Right forelimb (tissue), 1 donor: ENCODE results near the gene SHROOM4.

ENCODE experiments used
- DNase-seq: peaks from one replicate; pipeline ENCODE4 v3.0.0-alpha.2; 2018

Gene SHROOM4

DNA sequence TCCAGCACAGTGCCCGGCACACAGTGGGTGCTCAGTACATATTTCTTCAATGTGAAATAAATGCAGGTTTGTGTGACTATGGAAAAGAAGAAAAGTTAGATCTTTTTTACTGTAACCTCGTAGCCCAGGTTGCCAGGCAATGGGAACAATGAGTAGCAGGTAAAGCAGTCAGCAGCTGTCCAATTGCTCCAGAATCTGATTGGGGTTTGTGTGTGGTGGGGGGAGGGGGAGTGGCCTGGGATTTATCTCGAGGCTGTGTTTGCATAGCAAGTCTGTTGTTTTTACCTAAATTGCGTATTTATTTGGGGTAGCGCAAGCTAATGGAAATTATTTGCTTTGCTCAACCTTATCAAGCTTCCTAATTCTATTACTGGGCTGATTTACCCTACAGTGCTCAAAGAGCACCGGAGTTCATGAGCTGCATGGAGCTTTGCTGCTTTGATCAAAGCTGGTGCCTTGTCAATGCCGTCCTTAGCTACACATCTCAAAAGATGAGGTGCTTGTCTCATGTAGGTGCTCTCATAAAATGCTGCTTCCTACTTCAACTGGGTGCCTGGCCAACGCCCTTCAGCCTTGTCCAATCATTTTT lies 198.3 kb downstream of the SHROOM4 start:
- DNase-seq: no peak

DNA sequence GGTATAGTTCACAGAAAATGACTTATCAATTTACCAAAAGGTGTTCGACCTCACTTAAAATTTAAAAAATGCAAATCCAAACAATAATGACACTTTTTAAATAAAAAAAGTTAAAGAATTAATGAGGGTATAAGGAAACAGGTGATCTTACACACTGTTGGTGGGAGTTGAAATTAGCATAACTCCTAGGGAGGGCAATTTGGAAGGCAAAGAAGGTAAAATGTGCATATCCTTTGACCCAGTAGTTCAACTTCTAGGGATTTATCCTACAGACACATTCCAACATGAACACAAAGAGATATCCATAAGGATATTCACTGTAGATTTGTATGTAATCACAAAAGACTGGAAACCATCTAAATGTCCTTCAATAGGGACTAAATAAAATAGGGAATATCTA lies 199.5 kb downstream of the SHROOM4 start:
- DNase-seq: no peak

DNA sequence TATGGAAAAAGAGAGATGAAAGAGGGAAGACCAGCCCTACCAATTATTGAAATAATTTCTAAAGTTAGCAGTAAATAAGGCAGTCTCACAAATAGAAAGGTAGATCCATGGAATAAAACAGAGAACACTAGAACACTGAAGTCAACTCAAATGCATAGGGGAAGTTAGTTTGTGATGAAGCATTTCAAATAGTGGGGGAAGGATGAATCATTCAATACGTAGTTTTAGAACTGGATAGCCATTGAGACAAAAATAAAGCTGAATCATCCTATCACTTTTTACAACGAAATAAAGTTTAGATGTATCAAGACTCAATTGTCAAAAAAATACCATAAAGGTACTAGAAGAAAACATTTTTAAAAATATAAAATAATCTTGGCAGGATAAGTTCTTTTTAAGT lies 200.1 kb downstream of the SHROOM4 start:
- DNase-seq: no peak

DNA sequence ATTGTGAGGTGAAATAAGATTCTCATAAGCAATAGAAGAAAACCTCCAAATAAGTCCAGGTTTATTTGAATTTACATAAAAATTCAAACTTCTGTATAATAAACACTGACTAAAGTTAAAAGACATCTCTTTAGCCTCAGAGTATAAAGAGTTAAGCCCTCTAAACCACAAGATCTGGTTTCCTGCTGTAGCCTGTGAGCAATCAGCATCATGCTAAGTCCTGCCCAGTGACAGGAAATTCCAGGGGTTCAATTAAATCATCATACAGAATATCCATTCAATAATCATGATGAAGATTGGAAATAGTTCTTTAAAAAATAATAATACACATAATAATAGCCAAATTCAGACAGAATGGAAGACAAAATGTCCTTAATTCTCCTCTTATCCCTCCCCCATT lies 204.2 kb downstream of the SHROOM4 start:
- DNase-seq: no peak

DNA sequence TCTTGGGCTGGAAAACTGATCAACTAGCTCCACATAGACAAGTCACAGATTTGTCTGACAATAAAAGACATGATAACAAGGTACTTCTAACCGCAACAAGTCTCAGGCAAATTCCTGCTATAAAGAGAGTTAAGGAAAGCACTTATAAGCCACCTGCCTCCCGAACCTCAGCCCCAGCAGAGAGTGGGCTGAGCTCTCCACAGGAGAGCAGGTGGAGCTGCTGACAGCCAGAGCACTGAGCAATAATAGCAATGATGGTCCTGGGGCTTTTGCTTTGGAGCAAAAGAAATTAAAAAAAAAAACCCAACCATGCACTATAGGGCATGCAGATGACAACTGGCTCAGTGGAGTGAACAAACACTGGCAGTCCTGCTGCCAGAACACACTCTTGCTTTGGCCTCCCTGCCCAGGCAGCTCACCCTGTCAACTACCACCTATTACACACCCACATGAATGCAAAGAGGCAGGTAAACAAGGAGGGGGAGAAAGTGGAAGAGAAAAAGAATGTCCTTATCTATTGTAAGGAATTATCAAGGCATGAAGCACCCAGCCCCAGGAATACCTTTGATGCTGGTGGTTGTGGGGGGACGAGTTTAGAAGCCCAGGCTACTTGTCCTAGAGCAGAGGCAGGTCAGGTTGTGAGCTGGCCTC lies 207.6 kb downstream of the SHROOM4 start:
- no peak for DNase-seq

DNA sequence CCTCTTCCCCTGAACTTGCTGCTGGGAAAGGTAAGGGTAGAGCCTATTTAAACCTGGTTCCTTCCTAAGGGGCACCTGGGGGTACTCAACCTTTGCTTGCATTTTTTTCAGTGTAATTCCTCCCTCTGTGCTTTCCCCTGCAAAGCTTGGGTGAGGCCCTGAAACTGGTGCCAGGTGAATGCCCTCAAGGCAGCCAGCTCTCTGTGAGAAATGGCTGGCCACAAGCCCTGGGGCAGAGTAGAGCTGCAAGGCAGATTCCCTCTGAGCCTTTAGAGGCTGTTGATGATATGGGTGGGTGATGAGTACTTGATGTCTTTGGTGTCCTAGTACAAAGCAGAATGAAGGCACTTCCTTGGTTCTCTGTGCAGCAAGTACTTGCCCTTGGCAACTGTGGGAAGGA lies 217.9 kb downstream of the SHROOM4 start:
- DNase-seq: no peak

DNA sequence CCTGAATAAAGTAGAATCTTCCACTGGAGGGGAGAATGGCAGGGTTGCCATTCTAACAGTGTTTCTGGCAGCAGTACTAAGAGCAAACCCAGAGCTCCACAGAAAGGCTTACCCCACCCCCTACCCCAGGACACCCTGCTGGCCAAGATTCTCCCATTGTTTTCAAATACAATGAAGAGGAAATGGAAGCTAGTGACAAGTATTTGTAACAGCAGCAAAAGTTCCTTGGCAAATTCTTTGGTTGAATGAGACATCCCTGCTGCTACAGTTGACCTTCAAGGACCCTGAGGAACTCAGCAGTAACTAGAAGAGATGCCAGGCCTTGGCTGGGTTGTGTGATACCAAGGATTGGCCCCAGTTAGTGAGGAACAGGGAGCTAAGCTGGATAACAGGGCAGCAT lies 219.2 kb downstream of the SHROOM4 start:
- no peak for DNase-seq

DNA sequence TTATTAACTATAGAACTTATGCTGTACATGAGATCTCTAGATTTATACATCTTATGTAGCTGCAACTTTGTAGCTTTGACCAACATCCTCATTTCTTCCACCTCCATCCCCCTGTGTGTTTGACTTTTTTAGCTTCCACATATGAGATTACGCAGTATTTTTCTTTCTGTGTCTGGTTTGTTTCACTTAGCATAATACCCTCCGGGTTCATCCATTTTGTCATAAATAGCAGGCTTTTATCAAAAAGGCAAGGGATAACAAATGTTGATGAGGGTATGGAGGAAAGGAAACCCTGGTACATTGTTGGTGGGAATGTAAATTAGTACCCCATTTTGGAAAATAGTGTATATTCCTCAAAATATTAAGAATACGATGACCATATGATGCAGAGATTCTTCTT lies 227.0 kb downstream of the SHROOM4 start:
- no peak for DNase-seq

DNA sequence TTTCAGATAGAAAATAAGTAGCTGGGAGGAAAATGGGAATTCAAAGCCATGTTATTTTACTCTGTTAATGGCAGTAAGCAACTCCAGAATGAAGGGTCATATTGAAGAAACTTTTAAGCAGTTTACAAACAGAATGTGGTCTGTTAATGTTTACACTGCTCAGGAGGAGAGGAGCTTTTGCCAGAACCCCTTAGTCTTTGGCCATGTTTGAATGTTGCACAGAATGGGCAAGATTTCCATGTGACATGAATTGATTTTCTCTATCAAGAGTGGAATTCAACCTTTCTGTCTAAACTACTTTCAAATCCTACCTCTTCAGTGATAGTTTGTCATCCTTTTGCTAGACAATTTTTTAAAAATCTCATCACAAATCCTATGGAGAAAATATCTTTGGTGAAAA lies 227.6 kb downstream of the SHROOM4 start:
- DNase-seq: no peak

DNA sequence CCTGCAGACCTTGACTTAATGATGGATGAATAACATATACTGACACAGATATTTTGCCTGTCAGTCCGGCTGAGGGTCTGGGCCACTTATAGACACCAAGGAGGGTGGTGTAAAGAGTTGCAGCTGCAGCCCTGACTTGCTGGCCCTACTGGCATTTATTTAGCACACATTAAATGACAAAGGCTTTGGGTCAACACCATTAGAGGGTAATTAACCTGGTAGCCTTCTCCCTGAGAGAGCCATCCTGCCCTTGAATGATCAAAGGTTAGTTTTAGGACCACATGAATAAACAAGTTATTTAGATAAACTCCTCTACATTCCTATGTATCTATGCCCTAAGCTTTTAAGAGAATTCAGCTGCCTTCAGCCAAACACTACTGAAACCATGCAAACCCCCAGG lies 232.6 kb downstream of the SHROOM4 start:
- no peak for DNase-seq

DNA sequence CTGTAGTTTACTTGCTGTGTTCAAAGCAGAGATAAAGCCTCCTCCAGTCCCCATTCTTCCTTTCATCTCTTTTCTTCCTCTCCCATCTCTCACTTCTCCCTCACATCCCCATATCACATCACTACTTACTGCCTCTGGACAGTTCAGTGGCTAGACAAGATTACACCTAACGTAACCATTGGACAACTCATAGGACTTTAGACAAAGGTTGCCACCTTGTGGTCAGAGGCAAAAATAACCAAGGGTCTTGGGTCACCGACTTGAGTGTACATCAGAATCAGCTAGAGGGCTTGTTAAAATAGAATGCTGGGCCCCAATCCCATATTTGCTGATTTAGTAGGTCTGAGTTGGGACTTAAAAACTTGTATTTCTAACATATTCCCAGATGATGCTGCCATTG lies 234.0 kb downstream of the SHROOM4 start:
- no peak for DNase-seq

DNA sequence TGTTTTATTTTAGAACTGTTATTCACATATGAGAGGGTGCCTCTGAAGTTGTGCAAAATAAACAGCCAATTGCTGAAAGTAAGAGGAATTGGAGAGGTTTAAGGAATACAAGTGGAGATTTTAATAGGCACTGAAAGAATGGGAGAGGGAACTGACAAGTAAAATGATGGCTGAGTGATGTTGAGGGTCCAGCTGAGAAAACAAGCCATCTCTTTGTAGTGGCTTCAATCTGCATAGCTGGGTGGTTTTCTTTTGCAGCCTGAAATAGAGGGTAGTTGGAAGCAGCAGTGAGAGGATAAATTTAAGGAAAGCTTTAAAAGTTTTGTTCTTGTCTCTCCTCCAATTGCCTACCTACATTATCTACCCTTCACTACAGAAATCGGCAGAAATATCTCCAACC lies 236.7 kb downstream of the SHROOM4 start:
- no peak for DNase-seq

DNA sequence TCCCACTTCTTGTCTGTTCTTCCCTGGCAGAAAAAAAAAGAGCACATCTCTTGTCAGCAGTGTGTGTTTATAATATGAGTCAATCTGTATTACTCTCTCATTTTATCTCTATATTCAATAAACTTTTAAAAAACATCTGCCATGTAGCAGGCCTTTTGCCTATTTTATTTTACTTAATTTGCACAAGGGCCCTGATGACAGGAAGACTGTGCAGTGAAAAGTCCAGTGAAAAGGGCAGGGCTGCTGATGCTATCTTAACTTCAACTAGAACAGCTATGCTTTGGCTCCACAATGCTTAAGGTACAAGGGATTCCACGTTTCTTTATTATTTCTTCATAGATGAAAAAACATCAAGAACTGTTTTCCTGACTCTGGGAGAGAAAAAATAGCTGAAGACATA lies 246.4 kb downstream of the SHROOM4 start:
- DNase-seq: no peak

DNA sequence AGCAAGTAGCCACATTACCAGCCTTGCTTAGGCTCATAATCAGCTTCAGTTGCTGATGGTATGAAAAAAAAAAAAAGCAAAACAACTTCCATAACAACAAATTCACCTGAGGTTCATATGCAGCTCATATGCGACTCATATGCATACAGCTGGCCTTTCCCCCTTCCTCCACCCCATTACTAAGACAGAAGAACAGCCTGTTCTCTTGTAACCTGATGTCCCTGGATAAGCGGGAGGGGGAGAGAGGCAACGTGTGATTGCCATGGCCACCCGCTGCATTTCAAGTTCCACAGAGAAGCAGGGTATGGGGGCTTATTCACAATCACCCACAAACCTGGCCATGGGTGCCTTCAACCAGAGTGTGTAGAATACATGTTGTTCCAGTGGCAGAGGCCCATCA lies 248.3 kb downstream of the SHROOM4 start:
- no peak for DNase-seq
